RPMI7951 (cell line): ENCODE data around the gene MLF2. TPM values are rescaled to one million over a fixed set of nuclear protein-coding genes. Genes with fewer than 3 reads are reported as not detected.

ENCODE experiments used
- total RNA-seq: library from RNA; depleted of rRNA; stranded (reverse); fragments of >200 nt; shearing (Covaris generic); gene quantifications from 2 replicates; pipeline ENCODE4 v1.2.3, GENCODE V29; 2014; rRNA removed

MLF2 gene
- total RNA-seq, 1 experiment from 2014 or later, result 178 TPM

Other genes with a start within 250 kb of the MLF2 start
- 8,506 and 8,626 TPM in 2 replicates for gene GAPDH, start 218.6 kb downstream of the MLF2 start, total RNA-seq
- 5.8 and 8.6 TPM in 2 replicates for gene IFFO1, start 197.1 kb downstream of the MLF2 start, total RNA-seq
- gene NOP2, start 184.8 kb downstream of the MLF2 start, total RNA-seq, result 14.2 and 17.8 TPM in 2 replicates
- 167 and 180 TPM in 2 replicates for gene CHD4, start 145.8 kb downstream of the MLF2 start, total RNA-seq
- not detected in 2 replicates for gene LPAR5, start 117.2 kb downstream of the MLF2 start, total RNA-seq
- 0.48 TPM in 1 of 2 replicates, not detected in the other for gene ACRBP, start 105.7 kb downstream of the MLF2 start, total RNA-seq
- gene ING4, start 90.0 kb downstream of the MLF2 start, total RNA-seq, result 32.7 and 33.3 TPM in 2 replicates
- gene ZNF384, start 63.8 kb downstream of the MLF2 start, total RNA-seq, result 13.7 and 18.0 TPM in 2 replicates
- 0.12 and 1.5 TPM in 2 replicates for gene PIANP, start 52.3 kb downstream of the MLF2 start, total RNA-seq
- gene COPS7A, start 29.1 kb downstream of the MLF2 start, total RNA-seq, result 61.0 and 63.3 TPM in 2 replicates
- 126 and 151 TPM in 2 replicates for gene PTMS, start 13.2 kb upstream of the MLF2 start, total RNA-seq
- 0.10 and 0.12 TPM in 2 replicates for gene LAG3, start 19.4 kb upstream of the MLF2 start, total RNA-seq
- 3.5 and 5.4 TPM in 2 replicates for gene CD4, start 36.4 kb upstream of the MLF2 start, total RNA-seq
- 1.8 and 2.5 TPM in 2 replicates for gene GPR162, start 68.7 kb upstream of the MLF2 start, total RNA-seq
- gene P3H3, start 75.3 kb upstream of the MLF2 start, total RNA-seq, result 26.9 and 27.3 TPM in 2 replicates
- 0.10 and 0.72 TPM in 2 replicates for gene GNB3, start 87.8 kb upstream of the MLF2 start, total RNA-seq
- gene CDCA3, start 98.1 kb upstream of the MLF2 start, total RNA-seq, result 171 and 198 TPM in 2 replicates
- gene USP5, start 99.0 kb upstream of the MLF2 start, total RNA-seq, result 61.4 and 62.7 TPM in 2 replicates
- 2,274 and 2,388 TPM in 2 replicates for gene TPI1, start 114.4 kb upstream of the MLF2 start, total RNA-seq
- gene SPSB2, start 120.2 kb upstream of the MLF2 start, total RNA-seq, result 3.5 and 4.2 TPM in 2 replicates
- 4.9 and 5.4 TPM in 2 replicates for gene LRRC23, start 151.7 kb upstream of the MLF2 start, total RNA-seq
- 28.6 and 29.0 TPM in 2 replicates for gene ENO2, start 161.4 kb upstream of the MLF2 start, total RNA-seq
- 3.8 and 6.1 TPM in 2 replicates for gene ATN1, start 174.8 kb upstream of the MLF2 start, total RNA-seq
- gene RNU7-1, start 190.7 kb upstream of the MLF2 start, total RNA-seq, result not detected in 2 replicates
- 245 and 274 TPM in 2 replicates for gene C12orf57, start 190.9 kb upstream of the MLF2 start, total RNA-seq
- 0.24 TPM in 1 of 2 replicates, not detected in the other for gene PTPN6, start 198.2 kb upstream of the MLF2 start, total RNA-seq
- 263 and 303 TPM in 2 replicates for gene PHB2, start 217.5 kb upstream of the MLF2 start, total RNA-seq
- gene EMG1, start 217.8 kb upstream of the MLF2 start, total RNA-seq, result 68.5 and 72.8 TPM in 2 replicates